Endodermal cell (in vitro differentiated cells): Measurements from ENCODE around the gene PLS3. TPM values are rescaled to one million over a fixed set of nuclear protein-coding genes. Genes with fewer than 3 reads are reported as not detected.
"Not testable (repeated sequence)": the region's sequence is repeated elsewhere in the genome, so short reads cannot be mapped to it uniquely, and the experiment has no call there.

ENCODE experiments used
- DNase-seq: peaks from one replicate; pipeline ENCODE4 v3.0.0-alpha.2; 2017
- H3K27ac ChIP-seq: 2 replicates; pipeline ENCODE4 v1.5.1; 2013; ENCODE audit warnings: mild to moderate bottlenecking, low read depth, low read length, moderate library complexity
- H3K27me3 ChIP-seq: 2 replicates; pipeline ENCODE4 v1.6.1; 2013; ENCODE audit warnings: mild to moderate bottlenecking, low read length, moderate library complexity; ENCODE audit not compliant: insufficient read depth, control insufficient read depth, poor library complexity, severe bottlenecking
- H3K36me3 ChIP-seq: 2 replicates; pipeline ENCODE4 v1.7.0; 2013; ENCODE audit warnings: mild to moderate bottlenecking, low read length, moderate library complexity; ENCODE audit not compliant: control insufficient read depth, insufficient read depth
- H3K4me1 ChIP-seq: one replicate; pipeline ENCODE4 v1.7.0; 2013; ENCODE audit warnings: low read length; ENCODE audit not compliant: control insufficient read depth, insufficient read depth
- H3K4me3 ChIP-seq: 2 replicates; pipeline ENCODE4 v1.5.1; 2013; ENCODE audit warnings: mild to moderate bottlenecking, low read length, moderate library complexity
- H3K9ac ChIP-seq: 2 replicates; pipeline ENCODE4 v1.6.1; 2013; ENCODE audit warnings: mild to moderate bottlenecking, low read length, moderate library complexity; ENCODE audit not compliant: poor library complexity, severe bottlenecking; ENCODE audit errors: extremely low read depth
- H3K9me3 ChIP-seq: 2 replicates; pipeline ENCODE4 v1.6.1; 2013; ENCODE audit warnings: mild to moderate bottlenecking, low read length, moderate library complexity; ENCODE audit not compliant: control insufficient read depth
- H3K27ac Mint-ChIP-seq: 2 replicates; pipeline ENCODE4 v1.8.0; 2020; ENCODE audit warnings: mixed read lengths
- H3K27me3 Mint-ChIP-seq: 2 replicates; pipeline ENCODE4 v1.8.0; 2021; ENCODE audit warnings: mild to moderate bottlenecking, mixed read lengths; ENCODE audit not compliant: insufficient read depth
- H3K36me3 Mint-ChIP-seq: 2 replicates; pipeline ENCODE4 v1.8.0; 2020; ENCODE audit warnings: low read depth, mixed read lengths
- H3K4me1 Mint-ChIP-seq: 2 replicates; pipeline ENCODE4 v1.8.0; 2020; ENCODE audit warnings: mixed read lengths
- H3K4me3 Mint-ChIP-seq: 2 replicates; pipeline ENCODE4 v1.8.0; 2020; ENCODE audit warnings: mild to moderate bottlenecking, moderate library complexity, mixed read lengths
- H3K9me3 Mint-ChIP-seq: 2 replicates; pipeline ENCODE4 v1.8.0; 2020; ENCODE audit warnings: mild to moderate bottlenecking, mixed read lengths
- CTCF ChIP-seq: fragments of 200-600 bp; sonication (generic); conservative IDR thresholded peaks from 2 replicates; pipeline ENCODE4 v1.5.0; 2021; ENCODE audit warnings: antibody characterized with exemption, mild to moderate bottlenecking
- WGBS, 2 experiments: methylation state at CpG; one replicate each; pipeline versions ENCODE4 v1.1.5 to v1.1.7; 2013; ENCODE audit warnings: missing lambda C conversion rate in 2 of 2, mixed read lengths in 1 of 2; ENCODE audit not compliant: insufficient coverage in 1 of 2, insufficient read length in 1 of 2; 5-methylcytosine and 5-hydroxymethylcytosine counted together
- total RNA-seq, 2 donors: library from RNA; stranded (reverse); fragmentation: NEBNext Ultra II Directional in 1 of 2; extraction: Animal tissue kit (Norgen Biotek cat#: 25700) in 1 of 2; gene quantifications; 2 replicates in 1 of 2; 3 replicates in 1 of 2; pipeline ENCODE4 v1.2.1, GENCODE V29; 2021

Gene PLS3
- total RNA-seq, 2 donors from 2014 or later, result 81.6 to 179 TPM

GRCh38 chrX:115642895-115643530 lies 82.0 kb downstream of the PLS3 start:
- WGBS, 2 experiments, result 68% methylated on average over 3 of the region's 5 CpGs; no CpG with 5 or more reads in 1 of the 2 experiments
- peaks cover 38% of the 10 kb centered on the region for H3K36me3 ChIP-seq
- no peaks in the 10 kb centered on the region for H3K27me3 ChIP-seq
- DNase-seq, result peak; percentile 64
- H3K4me1 Mint-ChIP-seq, result peaks cover 9% of the 10 kb centered on the region
- peak; percentile 99 for TF ChIP-seq CTCF
- no peak overlapping the region for H3K27ac ChIP-seq
- peaks cover 70% of the 10 kb centered on the region for H3K36me3 Mint-ChIP-seq
- H3K4me1 ChIP-seq, result no peaks in the 10 kb centered on the region
- no peak overlapping the region for H3K4me3 Mint-ChIP-seq
- H3K9ac ChIP-seq, result no peak overlapping the region
- no peak overlapping the region for H3K27ac Mint-ChIP-seq
- H3K9me3 ChIP-seq, result no peaks in the 10 kb centered on the region
- H3K27me3 Mint-ChIP-seq, result no peaks in the 10 kb centered on the region
- H3K4me3 ChIP-seq, result no peak overlapping the region
- H3K9me3 Mint-ChIP-seq, result no peaks in the 10 kb centered on the region

- not testable (repeated sequence) for H3K27ac Mint-ChIP-seq, DNase-seq, H3K27me3 ChIP-seq, H3K4me3 Mint-ChIP-seq, H3K4me1 ChIP-seq, H3K9ac ChIP-seq, H3K27ac ChIP-seq, H3K9me3 Mint-ChIP-seq, H3K27me3 Mint-ChIP-seq, H3K9me3 ChIP-seq, H3K4me1 Mint-ChIP-seq, H3K4me3 ChIP-seq
- 97% methylated on average over 3 of the region's 5 CpGs; no CpG with 5 or more reads in 1 of the 2 experiments for WGBS, 2 experiments
- H3K36me3 Mint-ChIP-seq, result peaks cover 70% of the 10 kb centered on the region
- H3K36me3 ChIP-seq, result peaks cover 37% of the 10 kb centered on the region
Observed at GRCh38 chrX:115644397-115644796, 83.4 kb downstream of the PLS3 start.

GRCh38 chrX:115649461-115650063 lies 88.6 kb downstream of the PLS3 start:
- WGBS, 2 experiments, result 87% methylated on average over 4 of the region's 5 CpGs; no CpG with 5 or more reads in 1 of the 2 experiments
- Mint-ChIP-seq H3K4me1 (peaks cover 16% of the 10 kb centered on the region), H3K27ac (peak overlapping the region; percentile 92), H3K36me3 (peaks cover 62% of the 10 kb centered on the region), H3K9me3 (no peaks in the 10 kb centered on the region), H3K27me3 (no peaks in the 10 kb centered on the region), H3K4me3 (no peak overlapping the region)
- no peak for TF ChIP-seq CTCF
- DNase-seq, result peak; percentile 62
- Histone ChIP-seq H3K9ac (no peak overlapping the region), H3K9me3 (no peaks in the 10 kb centered on the region), H3K4me3 (no peak overlapping the region), H3K27ac (no peak overlapping the region), H3K4me1 (no peaks in the 10 kb centered on the region), H3K36me3 (peaks cover 25% of the 10 kb centered on the region), H3K27me3 (no peaks in the 10 kb centered on the region)
